ENCODE results near the gene ERICH6B.

- TF ChIP-seq, protein P1, sequence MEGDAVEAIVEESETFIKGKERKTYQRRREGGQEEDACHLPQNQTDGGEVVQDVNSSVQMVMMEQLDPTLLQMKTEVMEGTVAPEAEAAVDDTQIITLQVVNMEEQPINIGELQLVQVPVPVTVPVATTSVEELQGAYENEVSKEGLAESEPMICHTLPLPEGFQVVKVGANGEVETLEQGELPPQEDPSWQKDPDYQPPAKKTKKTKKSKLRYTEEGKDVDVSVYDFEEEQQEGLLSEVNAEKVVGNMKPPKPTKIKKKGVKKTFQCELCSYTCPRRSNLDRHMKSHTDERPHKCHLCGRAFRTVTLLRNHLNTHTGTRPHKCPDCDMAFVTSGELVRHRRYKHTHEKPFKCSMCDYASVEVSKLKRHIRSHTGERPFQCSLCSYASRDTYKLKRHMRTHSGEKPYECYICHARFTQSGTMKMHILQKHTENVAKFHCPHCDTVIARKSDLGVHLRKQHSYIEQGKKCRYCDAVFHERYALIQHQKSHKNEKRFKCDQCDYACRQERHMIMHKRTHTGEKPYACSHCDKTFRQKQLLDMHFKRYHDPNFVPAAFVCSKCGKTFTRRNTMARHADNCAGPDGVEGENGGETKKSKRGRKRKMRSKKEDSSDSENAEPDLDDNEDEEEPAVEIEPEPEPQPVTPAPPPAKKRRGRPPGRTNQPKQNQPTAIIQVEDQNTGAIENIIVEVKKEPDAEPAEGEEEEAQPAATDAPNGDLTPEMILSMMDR (IDR thresholded peaks at IDR 0.05; ENCODE audit: low read depth, low read length, poor library complexity, severe bottlenecking), result no peak
- no peak for TF ChIP-seq EZH2phosphoT487 (IDR thresholded peaks at IDR 0.05; ENCODE audit: borderline replicate concordance, low read length)
Measured at GRCh38 chr13:45548281-45548680, 67.3 kb downstream of the ERICH6B start.
